Upper lobe of left lung (tissue), 6 donors: ENCODE results near the gene C22orf23. TPM values are rescaled to one million over a fixed set of nuclear protein-coding genes. Genes with fewer than 3 reads are reported as not detected.
"Not testable (repeated sequence)": the region's sequence is repeated elsewhere in the genome, so short reads cannot be mapped to it uniquely, and the experiment has no call there.

Source experiments
- ATAC-seq, 2 donors: fragments of 200-7000 bp; cut with Tn5 transposase; one replicate each; pipeline ENCODE4 v1.9.1; 2022; ENCODE audit warnings: mild to moderate bottlenecking in 2 of 2, moderate library complexity in 2 of 2; ENCODE audit not compliant: low FRiP score in 2 of 2
- DNase-seq, 2 donors: peaks; one replicate each; pipeline ENCODE4 v3.0.0-alpha.2; 2019 to 2020
- H3K27ac ChIP-seq, 4 donors: fragments of 200-600 bp; sonication (generic); one replicate each; pipeline ENCODE4 v1.5.1; 2016 to 2019
- H3K27me3 ChIP-seq, 4 donors: fragments of 200-600 bp; sonication (generic); one replicate each; pipeline ENCODE4 v1.5.1; 2017 to 2019
- H3K36me3 ChIP-seq, 4 donors: fragments of 200-600 bp; sonication (generic); one replicate each; pipeline ENCODE4 v1.5.1; 2016 to 2019
- H3K4me1 ChIP-seq, 4 donors: fragments of 200-600 bp; sonication (generic); one replicate each; pipeline ENCODE4 v1.5.1; 2018 to 2019
- H3K4me3 ChIP-seq, 4 donors: fragments of 200-600 bp; sonication (generic); one replicate each; pipeline ENCODE4 v1.5.1; 2017 to 2019; ENCODE audit warnings: mild to moderate bottlenecking in 2 of 4, moderate library complexity in 1 of 4
- H3K9me3 ChIP-seq, 4 donors: fragments of 200-600 bp; sonication (generic); one replicate each; pipeline ENCODE4 v1.5.1; 2018 to 2019
- CTCF ChIP-seq, 6 experiments: fragments of 450-650 bp in 4 of 6; fragments of 200-600 bp in 2 of 6; sonication (generic) in 2 of 6; IDR thresholded peaks; one replicate each; pipeline ENCODE4 v1.5.1; 2016 to 2019; ENCODE audit warnings: antibody characterized with exemption in 6 of 6
- EP300 ChIP-seq, 4 donors: sonication (generic); formaldehyde crosslinking; IDR thresholded peaks; one replicate each; pipeline ENCODE4 v1.5.1; 2017; ENCODE audit warnings: antibody characterized with exemption in 4 of 4, control low read depth in 2 of 4
- POLR2A ChIP-seq, 4 donors: fragments of 450-650 bp; IDR thresholded peaks; one replicate each; pipeline ENCODE4 v1.5.1; 2016 to 2017; ENCODE audit warnings: antibody characterized with exemption in 4 of 4, mild to moderate bottlenecking in 2 of 4
- POLR2AphosphoS5 ChIP-seq, 2 donors: sonication (generic); formaldehyde crosslinking; IDR thresholded peaks; one replicate each; pipeline ENCODE4 v1.5.1; 2017; ENCODE audit warnings: antibody characterized with exemption in 2 of 2
- WGBS, 2 donors: methylation state at CpG; one replicate each; pipeline ENCODE4 v1.1.5; 2017 to 2018; 5-methylcytosine and 5-hydroxymethylcytosine counted together
- total RNA-seq, 6 donors: library from RNA; depleted of rRNA in 4 of 6; stranded (reverse); fragments of >200 nt in 4 of 6; gene quantifications; one replicate each; pipeline versions ENCODE4 v1.1.0 to v1.2.1, GENCODE V29; 2016 to 2021
- donor health status: DM: no; HTN: no; CAD: no; lungs with moderate emphysema.
- donor health status: DM: no; HTN: yes; CAD: no; lungs with severe emphysema.

The C22orf23 gene
- total RNA-seq, 6 donors from 2014 or later: 0.46 to 7.2 (median 1.2) TPM; not detected in 1

- ATAC-seq (no peak), DNase-seq (no peak)
- Histone ChIP-seq H3K27me3 (no peaks in the 10 kb centered on the region), H3K27ac (no peak overlapping the region), H3K36me3 (peaks cover 0 to 4% (median 3%) of the 10 kb centered on the region in 4 donors), H3K9me3 (no peaks in the 10 kb centered on the region), H3K4me1 (no peaks in the 10 kb centered on the region), H3K4me3 (no peak overlapping the region)
- TF ChIP-seq EP300 (IDR thresholded peaks at IDR 0.05) (no peak), POLR2A (IDR thresholded peaks at IDR 0.05) (no peak), CTCF (IDR thresholded peaks at IDR 0.05) (no peak), POLR2AphosphoS5 (IDR thresholded peaks at IDR 0.05) (no peak)
- whole genome bisulfite sequencing, 2 donors: 75 to 92% methylated on average over 5 to 8 of the region's 8 CpGs
Observed at GRCh38 chr22:37982151-37982785, 28.9 kb upstream of the C22orf23 start.

- TF ChIP-seq CTCF (IDR thresholded peaks at IDR 0.05) (no peak), POLR2A (IDR thresholded peaks at IDR 0.05) (no peak), EP300 (IDR thresholded peaks at IDR 0.05) (no peak), POLR2AphosphoS5 (IDR thresholded peaks at IDR 0.05) (no peak)
- H3K4me1 ChIP-seq: no peaks in the 10 kb centered on the region
- no peaks in the 10 kb centered on the region for H3K9me3 ChIP-seq
- 97 to 98% methylated on average over 5 to 6 of the region's 6 CpGs for WGBS, 2 donors
- no peaks in the 10 kb centered on the region for H3K27me3 ChIP-seq
- H3K36me3 ChIP-seq: peaks cover 0 to 4% (median 3%) of the 10 kb centered on the region in 4 donors
- H3K4me3 ChIP-seq: no peak overlapping the region
- no peak overlapping the region for H3K27ac ChIP-seq
- no peak for ATAC-seq
- peak in 1 of 2 donors; percentile 60 for DNase-seq
Observed at GRCh38 chr22:37981282-37982011, 28.0 kb upstream of the C22orf23 start.

- 73 to 90% methylated on average over 7 to 8 of the region's 8 CpGs for WGBS, 2 donors
- H3K9me3 ChIP-seq: no peaks in the 10 kb centered on the region
- ATAC-seq: no peak
Observed at GRCh38 chr22:37979782-37980181, 26.4 kb upstream of the C22orf23 start.

GRCh38 chr22:37976547-37976946 is 23.1 kb upstream of the C22orf23 start:
- TF ChIP-seq POLR2AphosphoS5 (IDR thresholded peaks at IDR 0.05) (no peak), POLR2A (IDR thresholded peaks at IDR 0.05) (no peak), EP300 (IDR thresholded peaks at IDR 0.05) (no peak), CTCF (IDR thresholded peaks at IDR 0.05) (no peak)
- 86 to 90% methylated on average over 4 of the region's 4 CpGs for WGBS, 2 donors
- no peak for DNase-seq

More at GRCh38 chr22:37979782-37980181, 26.4 kb upstream of the C22orf23 start:
- DNase-seq: no peak
- TF ChIP-seq EP300 (IDR thresholded peaks at IDR 0.05) (no peak), CTCF (IDR thresholded peaks at IDR 0.05) (no peak), POLR2AphosphoS5 (IDR thresholded peaks at IDR 0.05) (no peak), POLR2A (IDR thresholded peaks at IDR 0.05) (no peak)
- H3K4me3 ChIP-seq: no peak overlapping the region
- H3K27me3 ChIP-seq: no peaks in the 10 kb centered on the region
- H3K36me3 ChIP-seq: peaks cover 0 to 3% (median 1%) of the 10 kb centered on the region in 4 donors
- H3K4me1 ChIP-seq: no peaks in the 10 kb centered on the region
- H3K27ac ChIP-seq: no peak overlapping the region

GRCh38 chr22:37976022-37976421 is 22.6 kb upstream of the C22orf23 start:
- not testable (repeated sequence) for H3K4me3 ChIP-seq, H3K27me3 ChIP-seq, H3K9me3 ChIP-seq, DNase-seq, H3K4me1 ChIP-seq, H3K27ac ChIP-seq, ATAC-seq
- WGBS, 2 donors: 96 to 97% methylated on average over 8 of the region's 8 CpGs
- H3K36me3 ChIP-seq: peaks cover 0 to 14% (median 3%) of the 10 kb centered on the region in 4 donors

More at GRCh38 chr22:37976547-37976946, 23.1 kb upstream of the C22orf23 start:
- no peaks in the 10 kb centered on the region for H3K4me1 ChIP-seq
- ATAC-seq: no peak
- H3K4me3 ChIP-seq: no peak overlapping the region
- H3K36me3 ChIP-seq: peaks cover 0 to 11% (median 3%) of the 10 kb centered on the region in 4 donors
- H3K27ac ChIP-seq: no peak overlapping the region
- no peaks in the 10 kb centered on the region for H3K9me3 ChIP-seq
- no peaks in the 10 kb centered on the region for H3K27me3 ChIP-seq
